ENCODE measurements around the gene SCD. TPM values are rescaled to one million over a fixed set of nuclear protein-coding genes. Genes with fewer than 3 reads are reported as not detected.

SCD gene
- total and polyA plus RNA-seq, 4 donors, result 43.4 to 1,255 (median 234) TPM

GRCh38 chr10:100327007-100327717 is 19.9 kb upstream of the SCD start:
- 52% methylated on average over 8 of the region's 8 CpGs for WGBS
- Histone ChIP-seq H3K4me3 (ENCODE audit: low read depth in 1 of 3, low read length in 3 of 3) (no peak overlapping the region), H3K9ac (ENCODE audit: low read depth in 1 of 2, low read length in 2 of 2) (no peak overlapping the region), H3K4me1 (ENCODE audit: control insufficient read depth in 4 of 4, insufficient read depth in 4 of 4, low read length in 3 of 4) (no peaks in the 10 kb centered on the region), H3K27me3 (ENCODE audit: control insufficient read depth in 4 of 4, insufficient read depth in 4 of 4, low read length in 3 of 4) (no peaks in the 10 kb centered on the region), H3K9me3 (ENCODE audit: control insufficient read depth in 4 of 4, low read length in 3 of 4) (no peaks in the 10 kb centered on the region), H3K36me3 (ENCODE audit: control insufficient read depth in 4 of 4, insufficient read depth in 3 of 4, low read depth in 1 of 4, low read length in 3 of 4) (no peaks in the 10 kb centered on the region), H3K27ac (ENCODE audit: low read depth in 1 of 2, low read length in 2 of 2) (no peak overlapping the region)
- no peak for TF ChIP-seq FOXA1 (IDR thresholded peaks at IDR 0.05)
- TF ChIP-seq, protein P1, sequence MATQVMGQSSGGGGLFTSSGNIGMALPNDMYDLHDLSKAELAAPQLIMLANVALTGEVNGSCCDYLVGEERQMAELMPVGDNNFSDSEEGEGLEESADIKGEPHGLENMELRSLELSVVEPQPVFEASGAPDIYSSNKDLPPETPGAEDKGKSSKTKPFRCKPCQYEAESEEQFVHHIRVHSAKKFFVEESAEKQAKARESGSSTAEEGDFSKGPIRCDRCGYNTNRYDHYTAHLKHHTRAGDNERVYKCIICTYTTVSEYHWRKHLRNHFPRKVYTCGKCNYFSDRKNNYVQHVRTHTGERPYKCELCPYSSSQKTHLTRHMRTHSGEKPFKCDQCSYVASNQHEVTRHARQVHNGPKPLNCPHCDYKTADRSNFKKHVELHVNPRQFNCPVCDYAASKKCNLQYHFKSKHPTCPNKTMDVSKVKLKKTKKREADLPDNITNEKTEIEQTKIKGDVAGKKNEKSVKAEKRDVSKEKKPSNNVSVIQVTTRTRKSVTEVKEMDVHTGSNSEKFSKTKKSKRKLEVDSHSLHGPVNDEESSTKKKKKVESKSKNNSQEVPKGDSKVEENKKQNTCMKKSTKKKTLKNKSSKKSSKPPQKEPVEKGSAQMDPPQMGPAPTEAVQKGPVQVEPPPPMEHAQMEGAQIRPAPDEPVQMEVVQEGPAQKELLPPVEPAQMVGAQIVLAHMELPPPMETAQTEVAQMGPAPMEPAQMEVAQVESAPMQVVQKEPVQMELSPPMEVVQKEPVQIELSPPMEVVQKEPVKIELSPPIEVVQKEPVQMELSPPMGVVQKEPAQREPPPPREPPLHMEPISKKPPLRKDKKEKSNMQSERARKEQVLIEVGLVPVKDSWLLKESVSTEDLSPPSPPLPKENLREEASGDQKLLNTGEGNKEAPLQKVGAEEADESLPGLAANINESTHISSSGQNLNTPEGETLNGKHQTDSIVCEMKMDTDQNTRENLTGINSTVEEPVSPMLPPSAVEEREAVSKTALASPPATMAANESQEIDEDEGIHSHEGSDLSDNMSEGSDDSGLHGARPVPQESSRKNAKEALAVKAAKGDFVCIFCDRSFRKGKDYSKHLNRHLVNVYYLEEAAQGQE (IDR thresholded peaks at IDR 0.05), result no peak
- no peak for TF ChIP-seq FOXA2 (IDR thresholded peaks at IDR 0.05)
- no peak for TF ChIP-seq RXRA (IDR thresholded peaks at IDR 0.05)
- TF ChIP-seq, protein P2, sequence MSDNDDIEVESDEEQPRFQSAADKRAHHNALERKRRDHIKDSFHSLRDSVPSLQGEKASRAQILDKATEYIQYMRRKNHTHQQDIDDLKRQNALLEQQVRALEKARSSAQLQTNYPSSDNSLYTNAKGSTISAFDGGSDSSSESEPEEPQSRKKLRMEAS (IDR thresholded peaks at IDR 0.05), result no peak
- no peak for TF ChIP-seq HNF4G (IDR thresholded peaks at IDR 0.05)
- TF ChIP-seq NR2F2 (IDR thresholded peaks at IDR 0.05), result no peak
- DNase-seq (ENCODE audit: low spot score), result no peak

DNA sequence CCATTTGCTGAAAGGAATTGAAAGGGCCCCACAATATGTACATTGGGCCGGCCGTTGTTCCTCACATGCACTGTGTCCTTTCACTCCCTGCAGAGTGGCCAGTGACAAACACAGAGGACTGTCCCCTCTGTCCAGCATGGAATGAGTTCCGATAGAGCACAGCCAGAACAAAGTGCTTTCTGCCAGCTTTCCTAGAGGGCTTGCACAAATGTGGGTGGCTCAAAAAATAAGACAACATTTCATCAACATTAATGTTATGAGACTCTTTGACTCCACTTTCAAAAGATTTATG is 19.4 kb upstream of the SCD start:
- no peak for DNase-seq (ENCODE audit: low spot score)
- Histone ChIP-seq H3K4me1 (ENCODE audit: control insufficient read depth in 4 of 4, insufficient read depth in 4 of 4, low read length in 3 of 4) (no peaks in the 10 kb centered on the region), H3K27ac (ENCODE audit: low read depth in 1 of 2, low read length in 2 of 2) (no peak overlapping the region), H3K27me3 (ENCODE audit: control insufficient read depth in 4 of 4, insufficient read depth in 4 of 4, low read length in 3 of 4) (no peaks in the 10 kb centered on the region), H3K36me3 (ENCODE audit: control insufficient read depth in 4 of 4, insufficient read depth in 3 of 4, low read depth in 1 of 4, low read length in 3 of 4) (no peaks in the 10 kb centered on the region), H3K9ac (ENCODE audit: low read depth in 1 of 2, low read length in 2 of 2) (no peak overlapping the region), H3K4me3 (ENCODE audit: low read depth in 1 of 3, low read length in 3 of 3) (no peak overlapping the region), H3K9me3 (ENCODE audit: control insufficient read depth in 4 of 4, low read length in 3 of 4) (no peaks in the 10 kb centered on the region)
- WGBS, result 67% methylated on average over 3 of the region's 3 CpGs
- TF ChIP-seq RAD21 (IDR thresholded peaks at IDR 0.05) (no peak), GABPA (IDR thresholded peaks at IDR 0.05 in 1 of 2, conservative IDR thresholded peaks at IDR 0.05 in 1 of 2) (no peak), TAF1 (conservative IDR thresholded peaks at IDR 0.05) (no peak), RXRA (IDR thresholded peaks at IDR 0.05) (no peak), FOXA1 (IDR thresholded peaks at IDR 0.05) (no peak), ATF3 (IDR thresholded peaks at IDR 0.05) (no peak), NR2F2 (IDR thresholded peaks at IDR 0.05) (no peak), JUND (IDR thresholded peaks at IDR 0.05) (no peak), YY1 (IDR thresholded peaks at IDR 0.05) (no peak), EGR1 (IDR thresholded peaks at IDR 0.05; ENCODE audit: low read depth in 2 of 2) (no peak), FOXA2 (IDR thresholded peaks at IDR 0.05) (no peak), HNF4A (conservative IDR thresholded peaks at IDR 0.05) (no peak)
- TF ChIP-seq, protein P3, sequence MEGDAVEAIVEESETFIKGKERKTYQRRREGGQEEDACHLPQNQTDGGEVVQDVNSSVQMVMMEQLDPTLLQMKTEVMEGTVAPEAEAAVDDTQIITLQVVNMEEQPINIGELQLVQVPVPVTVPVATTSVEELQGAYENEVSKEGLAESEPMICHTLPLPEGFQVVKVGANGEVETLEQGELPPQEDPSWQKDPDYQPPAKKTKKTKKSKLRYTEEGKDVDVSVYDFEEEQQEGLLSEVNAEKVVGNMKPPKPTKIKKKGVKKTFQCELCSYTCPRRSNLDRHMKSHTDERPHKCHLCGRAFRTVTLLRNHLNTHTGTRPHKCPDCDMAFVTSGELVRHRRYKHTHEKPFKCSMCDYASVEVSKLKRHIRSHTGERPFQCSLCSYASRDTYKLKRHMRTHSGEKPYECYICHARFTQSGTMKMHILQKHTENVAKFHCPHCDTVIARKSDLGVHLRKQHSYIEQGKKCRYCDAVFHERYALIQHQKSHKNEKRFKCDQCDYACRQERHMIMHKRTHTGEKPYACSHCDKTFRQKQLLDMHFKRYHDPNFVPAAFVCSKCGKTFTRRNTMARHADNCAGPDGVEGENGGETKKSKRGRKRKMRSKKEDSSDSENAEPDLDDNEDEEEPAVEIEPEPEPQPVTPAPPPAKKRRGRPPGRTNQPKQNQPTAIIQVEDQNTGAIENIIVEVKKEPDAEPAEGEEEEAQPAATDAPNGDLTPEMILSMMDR (IDR thresholded peaks at IDR 0.05; ENCODE audit: low read depth, low read length, missing input control), result no peak
- TF ChIP-seq, protein P1 (IDR thresholded peaks at IDR 0.05), result no peak
- TF ChIP-seq, protein P2 (IDR thresholded peaks at IDR 0.05), result no peak
- TF ChIP-seq, protein P4, sequence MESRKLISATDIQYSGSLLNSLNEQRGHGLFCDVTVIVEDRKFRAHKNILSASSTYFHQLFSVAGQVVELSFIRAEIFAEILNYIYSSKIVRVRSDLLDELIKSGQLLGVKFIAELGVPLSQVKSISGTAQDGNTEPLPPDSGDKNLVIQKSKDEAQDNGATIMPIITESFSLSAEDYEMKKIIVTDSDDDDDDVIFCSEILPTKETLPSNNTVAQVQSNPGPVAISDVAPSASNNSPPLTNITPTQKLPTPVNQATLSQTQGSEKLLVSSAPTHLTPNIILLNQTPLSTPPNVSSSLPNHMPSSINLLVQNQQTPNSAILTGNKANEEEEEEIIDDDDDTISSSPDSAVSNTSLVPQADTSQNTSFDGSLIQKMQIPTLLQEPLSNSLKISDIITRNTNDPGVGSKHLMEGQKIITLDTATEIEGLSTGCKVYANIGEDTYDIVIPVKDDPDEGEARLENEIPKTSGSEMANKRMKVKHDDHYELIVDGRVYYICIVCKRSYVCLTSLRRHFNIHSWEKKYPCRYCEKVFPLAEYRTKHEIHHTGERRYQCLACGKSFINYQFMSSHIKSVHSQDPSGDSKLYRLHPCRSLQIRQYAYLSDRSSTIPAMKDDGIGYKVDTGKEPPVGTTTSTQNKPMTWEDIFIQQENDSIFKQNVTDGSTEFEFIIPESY (IDR thresholded peaks at IDR 0.05), result no peak
